HCT116 (cell line): ENCODE data around the gene PAPPA2.

Source experiments
- CTCF ChIP-seq, 3 experiments: fragments of 200-600 bp in 1 of 3; sonication (generic) in 1 of 3; IDR thresholded peaks in 2 of 3; conservative IDR thresholded peaks in 1 of 3; 2 replicates each; pipeline ENCODE4 v1.5.1; 2012 to 2017; ENCODE audit warnings: low read depth in 2 of 3, low read length in 2 of 3, antibody characterized with exemption in 1 of 3, borderline replicate concordance in 1 of 3, control low read depth in 1 of 3, mild to moderate bottlenecking in 1 of 3, mixed read lengths in 1 of 3, mixed run types in 1 of 3, moderate library complexity in 1 of 3; ENCODE audit not compliant: insufficient read depth in 1 of 3
- ELF1 ChIP-seq: IDR thresholded peaks from 2 replicates; pipeline ENCODE4 v1.6.1; 2012; ENCODE audit warnings: low read depth, borderline replicate concordance
- EZH2 ChIP-seq: fragments of 200-600 bp; sonication (generic); IDR thresholded peaks from 2 replicates; pipeline ENCODE4 v1.6.1; 2017; ENCODE audit warnings: antibody characterized with exemption, mixed run types
- MAX ChIP-seq: IDR thresholded peaks from 2 replicates; pipeline ENCODE4 v1.6.1; 2012
- POLR2A ChIP-seq: IDR thresholded peaks from 2 replicates; pipeline ENCODE4 v1.7.0; 2011; ENCODE audit warnings: borderline replicate concordance; ENCODE audit not compliant: insufficient read depth, insufficient read length; ENCODE audit errors: extremely low read depth
- POLR2AphosphoS5 ChIP-seq: IDR thresholded peaks from 2 replicates; pipeline ENCODE4 v1.6.1; 2011; ENCODE audit warnings: mild to moderate bottlenecking, low read depth, low read length, moderate library complexity
- TCF7L2 ChIP-seq: IDR thresholded peaks from 2 replicates; pipeline ENCODE4 v1.7.0; 2011; ENCODE audit warnings: borderline replicate concordance, inconsistent platforms; ENCODE audit not compliant: insufficient read depth, insufficient read length; ENCODE audit errors: extremely low read depth
- YY1 ChIP-seq: IDR thresholded peaks from 2 replicates; pipeline ENCODE4 v1.6.1; 2011; ENCODE audit warnings: low read length, low read depth, moderate library complexity, mild to moderate bottlenecking; ENCODE audit not compliant: insufficient replicate concordance; ENCODE audit errors: extremely low read depth
- ZNF274 ChIP-seq: fragments of 200-500 bp; sonication (Bioruptor generic); IDR thresholded peaks from 2 replicates; pipeline ENCODE4 v1.6.1; 2014; ENCODE audit warnings: mild to moderate bottlenecking, low read depth, low read length, inconsistent platforms

DNA sequence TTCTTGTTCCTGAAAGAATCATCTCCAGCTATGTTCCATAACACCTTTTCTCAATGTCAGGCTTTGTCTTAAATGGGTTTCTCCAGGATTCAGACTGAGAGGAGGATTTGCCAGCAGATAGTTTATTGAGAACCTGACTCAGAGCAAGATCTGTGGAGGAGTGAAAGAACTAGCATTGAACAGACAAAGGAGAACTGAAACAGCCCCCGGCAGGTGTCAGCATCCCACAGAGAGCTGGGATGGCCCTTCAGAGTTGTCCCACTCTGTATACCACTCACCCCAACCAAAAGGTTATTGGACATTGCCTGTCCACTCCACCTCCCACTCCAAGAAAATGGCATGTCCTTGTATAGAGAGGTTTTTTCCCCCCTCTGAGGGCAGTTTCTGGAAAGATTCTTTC lies 270.7 kb downstream of the PAPPA2 start:
- TF ChIP-seq TCF7L2 (no peak), ZNF274 (no peak), CTCF (IDR thresholded peaks at IDR 0.05 in 2 of 3, conservative IDR thresholded peaks at IDR 0.05 in 1 of 3; ENCODE audit: borderline replicate concordance in 1 of 3, insufficient read depth in 1 of 3, low read depth in 2 of 3, low read length in 2 of 3) (no peak), EZH2 (no peak), MAX (no peak), ELF1 (no peak), YY1 (no peak), POLR2AphosphoS5 (no peak), POLR2A (no peak)
